SU-DHL-6 (cell line): ENCODE data around the gene OSCP1.
"Not testable (repeated sequence)": the region's sequence is repeated elsewhere in the genome, so short reads cannot be mapped to it uniquely, and the experiment has no call there.

ENCODE experiments used
- H2AFZ ChIP-seq: fragments of 200-600 bp; sonication (generic); 2 replicates; pipeline ENCODE4 v1.6.1; 2014; ENCODE audit warnings: low read depth, mild to moderate bottlenecking, moderate library complexity, mixed read lengths, antibody characterized with exemption, low read length; ENCODE audit not compliant: severe bottlenecking
- H3F3A ChIP-seq: fragments of 200-600 bp; shearing (Covaris generic); 2 replicates; pipeline ENCODE4 v1.6.0; 2016; ENCODE audit warnings: antibody characterized with exemption, mild to moderate bottlenecking; ENCODE audit not compliant: insufficient read depth
- H3K27ac ChIP-seq: fragments of 200-600 bp; sonication (generic); 2 replicates; pipeline ENCODE4 v1.5.1; 2016; ENCODE audit warnings: low read depth, mild to moderate bottlenecking, low read length, moderate library complexity, mixed read lengths
- H3K27me3 ChIP-seq: fragments of 200-600 bp; sonication (generic), shearing (Covaris generic); 2 replicates; pipeline ENCODE4 v1.6.0; 2014; ENCODE audit warnings: mild to moderate bottlenecking, low read length
- H3K36me3 ChIP-seq: fragments of 200-600 bp; sonication (generic); 2 replicates; pipeline ENCODE4 v1.6.1; 2014; ENCODE audit warnings: mild to moderate bottlenecking, low read length, mixed read lengths
- H3K4me2 ChIP-seq: fragments of 300-600, 200-600 bp; shearing (Covaris generic), sonication (generic); 2 replicates; pipeline ENCODE4 v1.6.0; 2014; ENCODE audit warnings: low read length, low read depth, mild to moderate bottlenecking; ENCODE audit not compliant: poor library complexity, severe bottlenecking
- H3K4me3 ChIP-seq: fragments of 200-600 bp; sonication (generic); 2 replicates; pipeline ENCODE4 v1.5.1; 2014; ENCODE audit warnings: antibody characterized with exemption, low read length, mild to moderate bottlenecking, mixed read lengths; ENCODE audit not compliant: insufficient read depth, poor library complexity, severe bottlenecking
- H3K79me2 ChIP-seq: fragments of 200-600 bp; sonication (generic); 2 replicates; pipeline ENCODE4 v1.6.1; 2014; ENCODE audit warnings: mild to moderate bottlenecking, low read length, moderate library complexity; ENCODE audit not compliant: insufficient read depth
- H3K9ac ChIP-seq: fragments of 200-600 bp; sonication (generic); 2 replicates; pipeline ENCODE4 v1.7.0; 2014; ENCODE audit warnings: mild to moderate bottlenecking, low read length
- H3K9me2 ChIP-seq: fragments of 200-600 bp; sonication (generic); replicated peaks from 2 replicates; pipeline ENCODE4 v1.6.1; 2014; ENCODE audit warnings: low read length; ENCODE audit not compliant: insufficient read depth
- H3K9me3 ChIP-seq: fragments of 200-600 bp; sonication (generic); 2 replicates; pipeline ENCODE4 v1.6.1; 2014; ENCODE audit warnings: low read length, mixed read lengths; ENCODE audit not compliant: insufficient read depth
- H4K20me1 ChIP-seq: fragments of 200-600 bp; sonication (generic); 2 replicates; pipeline ENCODE4 v1.6.1; 2014; ENCODE audit warnings: low read depth, mild to moderate bottlenecking, antibody characterized with exemption, low read length, moderate library complexity, mixed read lengths
- EZH2phosphoT487 ChIP-seq: fragments of 200-600 bp; sonication (generic), shearing (Covaris generic); conservative IDR thresholded peaks from 2 replicates; pipeline ENCODE4 v1.6.1; 2018; ENCODE audit warnings: mild to moderate bottlenecking, antibody characterized with exemption, low read length, moderate library complexity, mixed read lengths
- TF ChIP-seq, protein P1 (sequence below): fragments of 200-600 bp; sonication (generic); IDR thresholded peaks from one replicate; pipeline ENCODE4 v1.5.1; 2017; ENCODE audit warnings: antibody characterized with exemption, mild to moderate bottlenecking, low read length, moderate library complexity; ENCODE audit not compliant: insufficient read depth, poor library complexity, severe bottlenecking

The OSCP1 gene

DNA sequence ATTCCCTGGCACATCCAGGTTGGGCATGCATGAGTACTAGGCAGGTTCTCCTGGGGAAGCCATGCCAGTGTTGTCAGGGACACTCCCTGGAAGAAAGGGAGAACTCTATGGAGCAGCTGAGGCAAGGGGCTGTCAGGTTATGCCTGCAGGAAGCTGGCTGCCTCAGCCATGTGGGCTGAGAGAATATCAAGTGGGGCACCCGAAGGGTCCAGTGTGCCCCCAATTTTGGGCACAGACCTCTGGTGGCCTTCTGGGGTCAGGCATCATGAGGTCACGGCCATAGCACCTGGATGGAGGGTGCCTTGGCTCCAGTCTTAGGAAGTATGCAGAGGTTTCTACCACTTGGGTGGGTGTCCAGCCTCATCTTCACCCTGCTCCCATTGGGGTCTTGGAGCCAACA, 29.9 kb upstream of the OSCP1 start:
- Histone ChIP-seq H3F3A (no peaks in the 10 kb centered on the region), H3K9me2 (no peaks in the 10 kb centered on the region), H3K4me2 (no peak overlapping the region), H3K9me3 (no peaks in the 10 kb centered on the region), H3K4me3 (no peak overlapping the region), H2AFZ (no peak overlapping the region), H3K79me2 (no peaks in the 10 kb centered on the region), H4K20me1 (no peaks in the 10 kb centered on the region), H3K27ac (no peak overlapping the region), H3K27me3 (no peaks in the 10 kb centered on the region), H3K36me3 (no peaks in the 10 kb centered on the region), H3K9ac (no peak overlapping the region)
- TF ChIP-seq, protein P1, sequence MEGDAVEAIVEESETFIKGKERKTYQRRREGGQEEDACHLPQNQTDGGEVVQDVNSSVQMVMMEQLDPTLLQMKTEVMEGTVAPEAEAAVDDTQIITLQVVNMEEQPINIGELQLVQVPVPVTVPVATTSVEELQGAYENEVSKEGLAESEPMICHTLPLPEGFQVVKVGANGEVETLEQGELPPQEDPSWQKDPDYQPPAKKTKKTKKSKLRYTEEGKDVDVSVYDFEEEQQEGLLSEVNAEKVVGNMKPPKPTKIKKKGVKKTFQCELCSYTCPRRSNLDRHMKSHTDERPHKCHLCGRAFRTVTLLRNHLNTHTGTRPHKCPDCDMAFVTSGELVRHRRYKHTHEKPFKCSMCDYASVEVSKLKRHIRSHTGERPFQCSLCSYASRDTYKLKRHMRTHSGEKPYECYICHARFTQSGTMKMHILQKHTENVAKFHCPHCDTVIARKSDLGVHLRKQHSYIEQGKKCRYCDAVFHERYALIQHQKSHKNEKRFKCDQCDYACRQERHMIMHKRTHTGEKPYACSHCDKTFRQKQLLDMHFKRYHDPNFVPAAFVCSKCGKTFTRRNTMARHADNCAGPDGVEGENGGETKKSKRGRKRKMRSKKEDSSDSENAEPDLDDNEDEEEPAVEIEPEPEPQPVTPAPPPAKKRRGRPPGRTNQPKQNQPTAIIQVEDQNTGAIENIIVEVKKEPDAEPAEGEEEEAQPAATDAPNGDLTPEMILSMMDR: no peak
- TF ChIP-seq EZH2phosphoT487: no peak

DNA sequence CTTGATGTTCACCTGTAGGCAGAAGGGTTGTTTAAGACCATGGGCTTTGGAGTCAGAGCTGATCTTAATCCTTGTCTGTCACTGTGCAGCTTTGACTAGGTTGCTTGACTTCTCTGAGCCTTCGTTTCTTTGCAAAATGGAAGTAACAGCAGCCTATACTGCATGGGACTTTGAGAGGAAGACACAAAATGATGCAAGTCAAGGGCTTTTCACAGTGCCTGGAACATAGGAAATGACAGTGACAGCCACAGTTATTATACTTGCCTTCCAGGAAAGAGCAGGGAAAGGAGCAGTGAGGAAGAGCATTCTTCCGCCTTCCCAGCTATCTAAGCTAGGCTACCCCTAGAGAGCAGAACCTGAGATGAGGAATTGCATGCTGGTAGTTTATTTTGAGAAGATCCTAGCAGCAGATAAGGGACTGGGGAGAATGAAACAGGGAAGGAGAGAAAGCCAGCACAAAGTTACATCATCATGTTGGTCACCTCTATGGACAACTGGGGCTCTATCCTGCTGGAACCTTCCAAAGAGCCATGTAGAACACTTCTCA, 29.3 kb upstream of the OSCP1 start:
- Histone ChIP-seq H3K9me3 (no peaks in the 10 kb centered on the region), H3K9me2 (no peaks in the 10 kb centered on the region), H3K9ac (no peak overlapping the region), H3K4me2 (no peak overlapping the region), H4K20me1 (no peaks in the 10 kb centered on the region), H3F3A (0 out of 2 replicates have a peak, but pooled peaks cover under 1% of the 10 kb centered on the region), H3K27ac (no peak overlapping the region), H2AFZ (no peak overlapping the region), H3K36me3 (no peaks in the 10 kb centered on the region), H3K79me2 (no peaks in the 10 kb centered on the region), H3K4me3 (no peak overlapping the region), H3K27me3 (no peaks in the 10 kb centered on the region)
- TF ChIP-seq EZH2phosphoT487: no peak
- TF ChIP-seq, protein P1: no peak

DNA sequence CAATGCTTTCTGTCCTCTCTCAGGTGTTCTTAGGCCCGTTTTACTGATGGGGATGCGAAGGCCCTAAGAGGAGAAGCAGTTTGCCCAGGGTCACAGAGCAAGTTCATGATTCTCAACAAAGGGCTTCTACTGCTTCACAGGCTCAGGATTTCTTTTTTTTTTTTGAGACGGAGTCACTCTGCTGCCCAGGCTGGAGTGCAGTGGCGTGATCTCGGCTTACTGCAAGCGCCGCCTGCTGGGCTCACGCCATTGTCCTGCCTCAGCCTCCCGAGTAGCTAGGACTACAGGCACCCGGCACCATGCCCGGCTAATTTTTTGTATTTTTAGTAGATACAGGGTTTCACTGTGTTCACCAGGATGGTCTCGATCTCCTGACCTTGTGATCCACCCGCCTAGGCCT, 27.4 kb upstream of the OSCP1 start:
- not testable (repeated sequence) for H2AFZ ChIP-seq, H3K4me3 ChIP-seq, H3K9me3 ChIP-seq, H3K79me2 ChIP-seq, H3K4me2 ChIP-seq, H3F3A ChIP-seq, H3K9ac ChIP-seq, H3K36me3 ChIP-seq, H3K9me2 ChIP-seq, H3K27ac ChIP-seq, H4K20me1 ChIP-seq, H3K27me3 ChIP-seq

DNA sequence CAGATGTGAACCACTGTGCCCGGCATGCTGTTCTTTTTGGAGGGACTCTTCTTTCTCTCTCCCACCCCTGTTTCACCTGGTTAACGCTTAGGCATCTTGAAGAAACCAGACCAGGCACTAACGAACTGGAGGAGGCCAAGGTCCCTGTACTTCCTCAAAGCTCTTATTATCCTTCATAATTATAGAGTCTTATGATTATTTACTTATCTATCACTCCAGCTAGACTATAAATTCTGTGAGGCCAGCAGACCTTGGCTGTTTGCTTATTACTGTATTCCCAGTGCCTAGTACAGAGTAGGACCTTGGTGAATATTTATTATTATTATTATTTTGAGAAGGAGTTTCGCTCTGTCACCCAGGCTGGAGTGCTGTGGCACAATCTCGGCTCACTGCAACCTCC, 26.7 kb upstream of the OSCP1 start:
- no peaks in the 10 kb centered on the region for H3K36me3 ChIP-seq

More for the DNA sequence above, 26.7 kb upstream of the OSCP1 start:
- H3K9ac ChIP-seq: no peak overlapping the region
- H3K27me3 ChIP-seq: no peaks in the 10 kb centered on the region
- no peaks in the 10 kb centered on the region for H3K9me2 ChIP-seq
- no peak overlapping the region for H3K4me3 ChIP-seq
- no peaks in the 10 kb centered on the region for H4K20me1 ChIP-seq
- H2AFZ ChIP-seq: no peak overlapping the region
- H3F3A ChIP-seq: 0 out of 2 replicates have a peak, but pooled peaks cover 3% of the 10 kb centered on the region
- no peaks in the 10 kb centered on the region for H3K9me3 ChIP-seq
- no peak overlapping the region for H3K27ac ChIP-seq
- no peaks in the 10 kb centered on the region for H3K79me2 ChIP-seq
- TF ChIP-seq EZH2phosphoT487: no peak
- TF ChIP-seq, protein P1: no peak
- H3K4me2 ChIP-seq: no peak overlapping the region
